ENCODE measurements around the gene COL21A1. TPM values are rescaled to one million over a fixed set of nuclear protein-coding genes. Genes with fewer than 3 reads are reported as not detected.

Gene COL21A1
- total RNA-seq, 4 donors from 2014 or later, result 1.3 to 2.1 (median 1.6) TPM

GRCh38 chr6:56158571-56158970 is 88.8 kb downstream of the COL21A1 start:
- TF ChIP-seq POLR2A (IDR thresholded peaks at IDR 0.05) (no peak), CTCF (IDR thresholded peaks at IDR 0.05) (no peak)
- DNase-seq, result no peak
- Histone ChIP-seq H3K4me3 (no peak overlapping the region), H3K36me3 (no peaks in the 10 kb centered on the region), H3K9me3 (no peaks in the 10 kb centered on the region), H3K27me3 (no peaks in the 10 kb centered on the region), H3K27ac (no peak overlapping the region), H3K4me1 (no peaks in the 10 kb centered on the region)
- intact Hi-C loops (cut with DNase I), result no loop called here
- 75 to 89% methylated on average over 2 of the region's 2 CpGs for WGBS, 2 donors

GRCh38 chr6:56156643-56157042 is 90.7 kb downstream of the COL21A1 start:
- intact Hi-C loops (cut with DNase I), result no loop called here
- TF ChIP-seq POLR2A (IDR thresholded peaks at IDR 0.05), result no peak
- no peak for TF ChIP-seq CTCF (IDR thresholded peaks at IDR 0.05)
- no peak overlapping the region for H3K27ac ChIP-seq
- no peaks in the 10 kb centered on the region for H3K27me3 ChIP-seq
- 74 to 83% methylated on average over 2 of the region's 2 CpGs for WGBS, 2 donors
- no peak overlapping the region for H3K4me3 ChIP-seq
- H3K4me1 ChIP-seq, result no peaks in the 10 kb centered on the region
- DNase-seq, result no peak
- no peaks in the 10 kb centered on the region for H3K36me3 ChIP-seq
- no peaks in the 10 kb centered on the region for H3K9me3 ChIP-seq

- Histone ChIP-seq H3K27ac (no peak overlapping the region), H3K4me1 (no peaks in the 10 kb centered on the region), H3K9me3 (no peaks in the 10 kb centered on the region), H3K4me3 (no peak overlapping the region), H3K36me3 (no peaks in the 10 kb centered on the region), H3K27me3 (no peaks in the 10 kb centered on the region)
- TF ChIP-seq POLR2A (IDR thresholded peaks at IDR 0.05) (no peak), CTCF (IDR thresholded peaks at IDR 0.05) (no peak)
- WGBS, 2 donors, result 59 to 68% methylated on average over 4 of the region's 4 CpGs
- intact Hi-C loops (cut with DNase I), result no loop called here
- no peak for DNase-seq
Measured at GRCh38 chr6:56155634-56156141, 91.7 kb downstream of the COL21A1 start.

GRCh38 chr6:56154076-56154475 is 93.3 kb downstream of the COL21A1 start:
- Histone ChIP-seq H3K27ac (no peak overlapping the region), H3K27me3 (no peaks in the 10 kb centered on the region), H3K4me1 (no peaks in the 10 kb centered on the region), H3K36me3 (no peaks in the 10 kb centered on the region), H3K4me3 (no peak overlapping the region), H3K9me3 (no peaks in the 10 kb centered on the region)
- DNase-seq, result no peak
- intact Hi-C loops (cut with DNase I), result no loop called here
- no peak for TF ChIP-seq POLR2A (IDR thresholded peaks at IDR 0.05)

- Histone ChIP-seq H3K4me1 (no peaks in the 10 kb centered on the region), H3K27me3 (no peaks in the 10 kb centered on the region), H3K36me3 (no peaks in the 10 kb centered on the region), H3K4me3 (no peak overlapping the region), H3K9me3 (no peaks in the 10 kb centered on the region), H3K27ac (no peak overlapping the region)
- intact Hi-C loops (cut with DNase I), result no loop called here
- TF ChIP-seq POLR2A (IDR thresholded peaks at IDR 0.05) (no peak), CTCF (IDR thresholded peaks at IDR 0.05) (no peak)
- no peak for DNase-seq
- WGBS, 2 donors, result 77 to 94% methylated on average over 1 of the region's 1 CpG
Measured at GRCh38 chr6:56152611-56153010, 94.8 kb downstream of the COL21A1 start.

DNA sequence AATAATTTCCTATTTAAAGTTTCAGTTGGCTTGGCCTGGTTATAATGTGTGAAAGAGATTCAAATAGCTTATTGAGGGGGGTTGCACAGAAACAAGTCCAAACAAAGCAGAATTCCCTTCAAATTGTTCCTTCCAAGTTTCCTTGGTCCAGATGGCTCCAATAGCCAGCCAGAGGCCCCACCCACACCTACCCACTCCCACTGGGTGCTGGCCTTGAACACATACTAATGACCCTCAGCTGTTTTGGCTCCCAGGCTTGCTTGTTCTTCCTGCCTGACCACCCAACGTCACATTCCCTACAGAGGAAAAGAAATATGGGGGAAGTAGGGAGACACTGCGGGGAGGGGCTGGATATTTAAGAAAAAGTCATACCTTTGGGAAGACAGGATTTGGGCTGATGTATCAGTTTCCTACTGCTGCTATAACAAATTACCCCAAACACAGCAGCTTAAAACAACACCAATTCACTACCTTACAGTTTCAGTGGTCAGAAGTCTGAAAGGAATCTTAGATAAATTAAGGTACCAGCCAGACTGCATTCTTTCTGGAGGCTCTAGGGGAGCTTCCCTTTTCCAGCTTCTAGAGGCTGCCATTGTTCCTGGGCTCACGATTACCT is 95.7 kb downstream of the COL21A1 start:
- H3K4me3 ChIP-seq, result no peak overlapping the region
- WGBS, 2 donors, result 58 to 71% methylated on average over 3 of the region's 3 CpGs
- H3K36me3 ChIP-seq, result no peaks in the 10 kb centered on the region
- DNase-seq, result no peak
- intact Hi-C loops (cut with DNase I), result no loop called here
- no peaks in the 10 kb centered on the region for H3K4me1 ChIP-seq
- no peaks in the 10 kb centered on the region for H3K27me3 ChIP-seq
- TF ChIP-seq POLR2A (IDR thresholded peaks at IDR 0.05), result no peak
- no peaks in the 10 kb centered on the region for H3K9me3 ChIP-seq
- H3K27ac ChIP-seq, result no peak overlapping the region
